GM12878 (cell line): ENCODE results near the gene TMEM151A. TPM values are rescaled to one million over a fixed set of nuclear protein-coding genes. Genes with fewer than 3 reads are reported as not detected.

Experiments used
- CREM ChIP-seq: IDR thresholded peaks from 2 replicates; pipeline ENCODE4 v1.6.1; 2014; ENCODE audit warnings: antibody characterized with exemption, low read depth
- IKZF1 ChIP-seq: fragments of 450-650 bp; conservative IDR thresholded peaks from 2 replicates; pipeline ENCODE4 v1.6.1; 2017; ENCODE audit warnings: antibody characterized with exemption, mild to moderate bottlenecking
- JUND ChIP-seq: IDR thresholded peaks from 2 replicates; pipeline ENCODE4 v1.6.1; 2012; ENCODE audit warnings: low read depth, mild to moderate bottlenecking, low read length, improper control_type of control experiment, moderate library complexity
- KDM1A ChIP-seq: fragments of 200-600 bp; sonication (generic); IDR thresholded peaks from 2 replicates; pipeline ENCODE4 v1.6.1; 2016; ENCODE audit warnings: borderline replicate concordance
- NFYB ChIP-seq: IDR thresholded peaks from 2 replicates; pipeline ENCODE4 v1.6.1; 2011; ENCODE audit warnings: low read depth, mild to moderate bottlenecking, low read length, improper control_type of control experiment, moderate library complexity; ENCODE audit not compliant: insufficient read depth
- NR2C2 ChIP-seq: IDR thresholded peaks from 2 replicates; pipeline ENCODE4 v1.6.1; 2011; ENCODE audit warnings: borderline replicate concordance, low read depth; ENCODE audit not compliant: control insufficient read depth, insufficient read length
- PAX8 ChIP-seq: fragments of 450-650 bp; IDR thresholded peaks from 2 replicates; pipeline ENCODE4 v1.6.1; 2017; ENCODE audit warnings: mild to moderate bottlenecking, moderate library complexity
- POLR2AphosphoS2 ChIP-seq: IDR thresholded peaks from 2 replicates; pipeline ENCODE4 v1.6.1; 2011; ENCODE audit warnings: low read depth, mild to moderate bottlenecking, low read length, improper control_type of control experiment, moderate library complexity
- RAD21 ChIP-seq: IDR thresholded peaks from 2 replicates; pipeline ENCODE4 v1.6.1; 2011; ENCODE audit warnings: mild to moderate bottlenecking, low read depth, low read length, moderate library complexity; ENCODE audit not compliant: insufficient read depth
- RUNX3 ChIP-seq: IDR thresholded peaks from 2 replicates; pipeline ENCODE4 v1.6.1; 2012; ENCODE audit warnings: low read length, inconsistent platforms
- SMAD5 ChIP-seq: IDR thresholded peaks from 2 replicates; pipeline ENCODE4 v1.6.1; 2016; ENCODE audit warnings: antibody characterized with exemption, low read depth
- SREBF1 ChIP-seq: IDR thresholded peaks from 2 replicates; pipeline ENCODE4 v1.6.1; 2012; ENCODE audit warnings: mild to moderate bottlenecking, low read length
- SREBF2 ChIP-seq: IDR thresholded peaks from 2 replicates; pipeline ENCODE4 v1.6.1; 2012; ENCODE audit warnings: mild to moderate bottlenecking, low read length
- polyA plus RNA-seq, 11 experiments: library from polyadenylated mRNA; depleted of rRNA in 4 of 11; unstranded in 6 of 11; stranded (reverse) in 5 of 11; fragments of >200 nt; fragmentation: Nextera tagmentation in 4 of 11; fragmentation: Illumina TruSeq in 1 of 11; extraction: Ambion mirVana in 4 of 11; extraction: Trizol in 1 of 11; gene quantifications; 1 replicate in 1 of 11; 2 replicates in 10 of 11; pipeline versions ENCODE4 v1.2.1 to v1.2.3, GENCODE V29; 2011 to 2016; ENCODE audit warnings: inconsistent platforms in 2 of 11, missing spikeins in 2 of 11, low read depth in 1 of 11
- total RNA-seq, 4 experiments: library from RNA; depleted of rRNA in 3 of 4; stranded (reverse); fragments of >200 nt in 3 of 4; fragmentation: Illumina TruSeq in 1 of 4; extraction: Trizol in 1 of 4; gene quantifications; 2 replicates each; pipeline versions ENCODE4 v1.2.1 to v1.2.3, GENCODE V29; 2013 to 2021
- TF ChIP-seq, protein P1 (sequence below): IDR thresholded peaks from 2 replicates; pipeline ENCODE4 v1.6.1; 2011; ENCODE audit warnings: low read depth, low read length, improper control_type of control experiment, borderline replicate concordance
- TF ChIP-seq, protein P2 (sequence below): IDR thresholded peaks from 2 replicates; pipeline ENCODE4 v1.6.1; 2012; ENCODE audit warnings: low read depth, low read length, improper control_type of control experiment
- TF ChIP-seq, protein P3 (sequence below): IDR thresholded peaks from 2 replicates; pipeline ENCODE4 v1.6.1; 2012; ENCODE audit warnings: low read length, inconsistent platforms
- TF ChIP-seq, protein P4 (sequence below): fragments of 450-650 bp; IDR thresholded peaks from 2 replicates; pipeline ENCODE4 v1.6.1; 2017; ENCODE audit warnings: borderline replicate concordance
- TF ChIP-seq, protein P5 (sequence below): fragments of 150-350 bp; IDR thresholded peaks from 2 replicates; pipeline ENCODE4 v1.6.1; 2016; ENCODE audit warnings: low read depth, low read length

The TMEM151A gene
- total and polyA plus RNA-seq, 10 of the 15 experiments (the other 5 are each of a cell fraction or from before 2014, with no cell fraction given): not detected

DNA sequence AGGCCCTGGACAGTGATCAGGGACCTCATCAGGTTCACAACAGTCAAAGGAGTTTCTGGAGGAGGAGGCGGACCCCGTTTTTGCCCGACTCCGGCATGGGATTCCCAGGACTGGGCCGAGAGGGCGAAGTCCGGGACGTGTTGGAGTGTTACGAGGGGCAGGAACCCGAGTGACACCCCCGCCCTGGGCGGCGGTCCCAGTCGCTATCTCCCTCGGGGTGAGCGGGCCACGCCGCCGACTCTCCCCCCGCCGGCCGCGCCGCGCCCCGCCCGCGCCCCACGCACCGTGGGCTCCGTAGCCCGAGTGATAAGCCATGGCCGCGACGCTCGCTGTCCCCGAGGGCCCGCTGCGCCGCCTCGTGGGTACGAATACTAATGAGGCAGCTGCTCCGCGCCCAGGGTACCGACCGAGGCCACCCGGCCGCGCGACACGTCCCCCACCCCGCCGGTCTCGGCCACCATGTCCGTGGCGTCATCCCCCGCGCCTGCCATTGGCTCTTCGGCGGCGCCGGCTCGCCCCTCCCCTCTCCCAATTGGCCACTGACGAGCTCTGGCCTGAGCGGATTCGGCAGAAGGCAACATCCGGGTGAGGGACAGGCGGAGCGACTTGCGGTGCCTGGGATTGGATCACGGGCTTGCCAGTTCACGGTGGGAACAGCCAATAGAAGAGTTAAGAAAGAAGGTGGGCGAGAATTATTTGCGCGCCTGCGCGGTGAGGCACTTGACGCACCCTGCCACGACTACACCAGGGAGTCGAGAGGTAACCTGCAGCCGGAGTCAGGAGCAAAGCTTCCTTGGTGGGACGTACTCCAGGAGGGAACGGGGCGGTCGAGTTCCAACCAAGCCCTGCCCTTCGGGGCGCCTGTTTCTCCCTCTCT lies 2.8 kb upstream of the TMEM151A start, which contains the start of gene YIF1A (continued):
- TF ChIP-seq, protein P1, sequence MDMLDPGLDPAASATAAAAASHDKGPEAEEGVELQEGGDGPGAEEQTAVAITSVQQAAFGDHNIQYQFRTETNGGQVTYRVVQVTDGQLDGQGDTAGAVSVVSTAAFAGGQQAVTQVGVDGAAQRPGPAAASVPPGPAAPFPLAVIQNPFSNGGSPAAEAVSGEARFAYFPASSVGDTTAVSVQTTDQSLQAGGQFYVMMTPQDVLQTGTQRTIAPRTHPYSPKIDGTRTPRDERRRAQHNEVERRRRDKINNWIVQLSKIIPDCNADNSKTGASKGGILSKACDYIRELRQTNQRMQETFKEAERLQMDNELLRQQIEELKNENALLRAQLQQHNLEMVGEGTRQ: no peak
- TF ChIP-seq RAD21 (no peak), JUND (0 out of 2 replicates have a peak, but pooled peaks have one; percentile 42), NFYB (peak; percentile 95), SMAD5 (peak; percentile 65; the same call in 1 of the 2 replicates), NR2C2 (no peak), SREBF1 (no peak), IKZF1 (peak; percentile 46), CREM (peak; percentile 68), SREBF2 (no peak; the same call in 1 of the 2 replicates), RUNX3 (no peak), POLR2AphosphoS2 (peak; percentile 84), KDM1A (no peak), PAX8 (no peak)
- TF ChIP-seq, protein P2, sequence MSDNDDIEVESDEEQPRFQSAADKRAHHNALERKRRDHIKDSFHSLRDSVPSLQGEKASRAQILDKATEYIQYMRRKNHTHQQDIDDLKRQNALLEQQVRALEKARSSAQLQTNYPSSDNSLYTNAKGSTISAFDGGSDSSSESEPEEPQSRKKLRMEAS: peak; percentile 62
- TF ChIP-seq, protein P3, sequence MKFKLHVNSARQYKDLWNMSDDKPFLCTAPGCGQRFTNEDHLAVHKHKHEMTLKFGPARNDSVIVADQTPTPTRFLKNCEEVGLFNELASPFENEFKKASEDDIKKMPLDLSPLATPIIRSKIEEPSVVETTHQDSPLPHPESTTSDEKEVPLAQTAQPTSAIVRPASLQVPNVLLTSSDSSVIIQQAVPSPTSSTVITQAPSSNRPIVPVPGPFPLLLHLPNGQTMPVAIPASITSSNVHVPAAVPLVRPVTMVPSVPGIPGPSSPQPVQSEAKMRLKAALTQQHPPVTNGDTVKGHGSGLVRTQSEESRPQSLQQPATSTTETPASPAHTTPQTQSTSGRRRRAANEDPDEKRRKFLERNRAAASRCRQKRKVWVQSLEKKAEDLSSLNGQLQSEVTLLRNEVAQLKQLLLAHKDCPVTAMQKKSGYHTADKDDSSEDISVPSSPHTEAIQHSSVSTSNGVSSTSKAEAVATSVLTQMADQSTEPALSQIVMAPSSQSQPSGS: peak; percentile 94
- TF ChIP-seq, protein P4, sequence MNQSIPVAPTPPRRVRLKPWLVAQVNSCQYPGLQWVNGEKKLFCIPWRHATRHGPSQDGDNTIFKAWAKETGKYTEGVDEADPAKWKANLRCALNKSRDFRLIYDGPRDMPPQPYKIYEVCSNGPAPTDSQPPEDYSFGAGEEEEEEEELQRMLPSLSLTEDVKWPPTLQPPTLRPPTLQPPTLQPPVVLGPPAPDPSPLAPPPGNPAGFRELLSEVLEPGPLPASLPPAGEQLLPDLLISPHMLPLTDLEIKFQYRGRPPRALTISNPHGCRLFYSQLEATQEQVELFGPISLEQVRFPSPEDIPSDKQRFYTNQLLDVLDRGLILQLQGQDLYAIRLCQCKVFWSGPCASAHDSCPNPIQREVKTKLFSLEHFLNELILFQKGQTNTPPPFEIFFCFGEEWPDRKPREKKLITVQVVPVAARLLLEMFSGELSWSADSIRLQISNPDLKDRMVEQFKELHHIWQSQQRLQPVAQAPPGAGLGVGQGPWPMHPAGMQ: no peak
- TF ChIP-seq, protein P5, sequence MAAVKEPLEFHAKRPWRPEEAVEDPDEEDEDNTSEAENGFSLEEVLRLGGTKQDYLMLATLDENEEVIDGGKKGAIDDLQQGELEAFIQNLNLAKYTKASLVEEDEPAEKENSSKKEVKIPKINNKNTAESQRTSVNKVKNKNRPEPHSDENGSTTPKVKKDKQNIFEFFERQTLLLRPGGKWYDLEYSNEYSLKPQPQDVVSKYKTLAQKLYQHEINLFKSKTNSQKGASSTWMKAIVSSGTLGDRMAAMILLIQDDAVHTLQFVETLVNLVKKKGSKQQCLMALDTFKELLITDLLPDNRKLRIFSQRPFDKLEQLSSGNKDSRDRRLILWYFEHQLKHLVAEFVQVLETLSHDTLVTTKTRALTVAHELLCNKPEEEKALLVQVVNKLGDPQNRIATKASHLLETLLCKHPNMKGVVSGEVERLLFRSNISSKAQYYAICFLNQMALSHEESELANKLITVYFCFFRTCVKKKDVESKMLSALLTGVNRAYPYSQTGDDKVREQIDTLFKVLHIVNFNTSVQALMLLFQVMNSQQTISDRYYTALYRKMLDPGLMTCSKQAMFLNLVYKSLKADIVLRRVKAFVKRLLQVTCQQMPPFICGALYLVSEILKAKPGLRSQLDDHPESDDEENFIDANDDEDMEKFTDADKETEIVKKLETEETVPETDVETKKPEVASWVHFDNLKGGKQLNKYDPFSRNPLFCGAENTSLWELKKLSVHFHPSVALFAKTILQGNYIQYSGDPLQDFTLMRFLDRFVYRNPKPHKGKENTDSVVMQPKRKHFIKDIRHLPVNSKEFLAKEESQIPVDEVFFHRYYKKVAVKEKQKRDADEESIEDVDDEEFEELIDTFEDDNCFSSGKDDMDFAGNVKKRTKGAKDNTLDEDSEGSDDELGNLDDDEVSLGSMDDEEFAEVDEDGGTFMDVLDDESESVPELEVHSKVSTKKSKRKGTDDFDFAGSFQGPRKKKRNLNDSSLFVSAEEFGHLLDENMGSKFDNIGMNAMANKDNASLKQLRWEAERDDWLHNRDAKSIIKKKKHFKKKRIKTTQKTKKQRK: peak; percentile 87
